Ishikawa (cell line): Measurements from ENCODE around the gene IRF2BPL.

Experiments
- CEBPB ChIP-seq: IDR thresholded peaks from 2 replicates; pipeline ENCODE4 v1.6.1; 2012
- EP300 ChIP-seq: IDR thresholded peaks from 2 replicates; pipeline ENCODE4 v1.6.1; 2012; ENCODE audit warnings: borderline replicate concordance
- MAX ChIP-seq: IDR thresholded peaks from 2 replicates; pipeline ENCODE4 v1.6.1; 2012
- NFIC ChIP-seq: IDR thresholded peaks from 2 replicates; pipeline ENCODE4 v1.6.1; 2012
- REST ChIP-seq: IDR thresholded peaks from 2 replicates; pipeline ENCODE4 v1.6.1; 2012; ENCODE audit warnings: low read depth, mild to moderate bottlenecking
- TAF1 ChIP-seq: IDR thresholded peaks from 2 replicates; pipeline ENCODE4 v1.6.1; 2012; ENCODE audit warnings: low read depth, mild to moderate bottlenecking
- USF1 ChIP-seq: IDR thresholded peaks from 2 replicates; pipeline ENCODE4 v1.6.1; 2012
- YY1 ChIP-seq: IDR thresholded peaks from 2 replicates; pipeline ENCODE4 v1.6.1; 2012; ENCODE audit warnings: low read depth

- TF ChIP-seq REST (no peak), NFIC (no peak), CEBPB (no peak), TAF1 (no peak), YY1 (no peak), EP300 (no peak), USF1 (no peak), MAX (no peak)
Observed at GRCh38 chr14:77014734-77015133, 13.8 kb downstream of the IRF2BPL start.
